IMR-90 (cell line): Measurements from ENCODE around the gene OLFM3. TPM values are rescaled to one million over a fixed set of nuclear protein-coding genes. Genes with fewer than 3 reads are reported as not detected.

Experiments used
- ATAC-seq: fragments of 200-7000 bp; cut with Tn5 transposase; 2 replicates; pipeline ENCODE4 v1.9.1; 2020; ENCODE audit warnings: low read depth, mild to moderate bottlenecking, moderate library complexity
- BruUV-seq: library from RNA; stranded (reverse); fragments of 400-500 nt; replicated peaks from 2 replicates; lab custom pipeline; 2021; lab: Mats Ljungman, UMichigan
- CTCF ChIA-PET: fragments of 300-600 bp; formaldehyde crosslinking; extraction: SDS; loops from one replicate; lab custom pipeline; 2021; ENCODE audit warnings: antibody characterized with exemption; lab: Yijun Ruan, JAX
- POLR2A ChIA-PET: fragments of 300-600 bp; sonication (Branson Sonifier 250); formaldehyde crosslinking; loops from one replicate; lab custom pipeline; 2022; ENCODE audit warnings: antibody characterized with exemption; ENCODE audit not compliant: unreplicated experiment; lab: Charles Lee
- DNase-seq: peaks from one replicate; pipeline ENCODE4 v3.0.0; 2013
- H2AFZ ChIP-seq: replicated peaks from 2 replicates; pipeline ENCODE3; 2013; ENCODE audit warnings: low read length, mild to moderate bottlenecking; ENCODE audit not compliant: poor library complexity
- H2AK5ac ChIP-seq: 2 replicates; pipeline ENCODE4 v1.6.1; 2013; ENCODE audit warnings: low read depth, low read length, inconsistent platforms
- H2AK9ac ChIP-seq: replicated peaks from 2 replicates; pipeline ENCODE3; 2013; ENCODE audit warnings: mild to moderate bottlenecking, low read depth, low read length, moderate library complexity; ENCODE audit not compliant: poor library complexity
- H2BK120ac ChIP-seq: 2 replicates; pipeline ENCODE4 v1.6.1; 2013; ENCODE audit warnings: low read depth, low read length, inconsistent platforms
- H2BK15ac ChIP-seq: 3 replicates; pipeline ENCODE4 v1.6.1; 2013; ENCODE audit warnings: low read depth, low read length, inconsistent platforms
- H2BK20ac ChIP-seq: 2 replicates; pipeline ENCODE4 v1.6.1; 2013; ENCODE audit warnings: low read depth, mild to moderate bottlenecking, inconsistent platforms, low read length, moderate library complexity
- H2BK5ac ChIP-seq: 2 replicates; pipeline ENCODE4 v1.6.1; 2013; ENCODE audit warnings: mild to moderate bottlenecking, low read depth, low read length, inconsistent platforms; ENCODE audit not compliant: poor library complexity, severe bottlenecking
- H3K14ac ChIP-seq: replicated peaks from 2 replicates; pipeline ENCODE4 v1.6.1; 2013; ENCODE audit warnings: low read depth, low read length, inconsistent platforms
- H3K18ac ChIP-seq: 2 replicates; pipeline ENCODE4 v1.6.1; 2013; ENCODE audit warnings: low read depth, low read length, control low read depth
- H3K23ac ChIP-seq: 2 replicates; pipeline ENCODE4 v1.6.1; 2013; ENCODE audit warnings: low read depth, low read length, inconsistent platforms
- H3K27ac ChIP-seq: 2 replicates; pipeline ENCODE4 v1.5.1; 2013; ENCODE audit warnings: mild to moderate bottlenecking, control low read depth, low read length; ENCODE audit not compliant: insufficient read depth
- H3K27me3 ChIP-seq: 2 replicates; pipeline ENCODE4 v1.6.1; 2013; ENCODE audit warnings: low read length; ENCODE audit not compliant: control insufficient read depth, insufficient read depth
- H3K36me3 ChIP-seq: 2 replicates; pipeline ENCODE4 v1.6.1; 2013; ENCODE audit warnings: low read length, mixed read lengths; ENCODE audit not compliant: control insufficient read depth, insufficient read depth
- H3K4ac ChIP-seq: 2 replicates; pipeline ENCODE4 v1.6.1; 2013; ENCODE audit warnings: low read depth, low read length, inconsistent platforms
- H3K4me1 ChIP-seq: 2 replicates; pipeline ENCODE4 v1.6.1; 2013; ENCODE audit warnings: low read length, mixed read lengths; ENCODE audit not compliant: control insufficient read depth, insufficient read depth
- H3K4me2 ChIP-seq: 2 replicates; pipeline ENCODE4 v1.6.1; 2013; ENCODE audit warnings: low read depth, mild to moderate bottlenecking, control low read depth, low read length, moderate library complexity
- H3K4me3 ChIP-seq: 2 replicates; pipeline ENCODE4 v1.5.1; 2013; ENCODE audit warnings: low read depth, mild to moderate bottlenecking, control low read depth, low read length, moderate library complexity; ENCODE audit not compliant: insufficient read depth
- H3K56ac ChIP-seq: 2 replicates; pipeline ENCODE4 v1.6.1; 2013; ENCODE audit warnings: low read length, inconsistent platforms; ENCODE audit not compliant: insufficient read depth; ENCODE audit errors: extremely low read depth
- H3K79me1 ChIP-seq, 2 experiments: 2 replicates each; pipeline ENCODE4 v1.6.1; 2013; ENCODE audit warnings: low read length in 2 of 2, inconsistent platforms in 1 of 2, low read depth in 1 of 2
- H3K9ac ChIP-seq: 2 replicates; pipeline ENCODE4 v1.6.1; 2013; ENCODE audit warnings: low read depth, low read length, control low read depth
- H3K9me1 ChIP-seq: 2 replicates; pipeline ENCODE4 v1.6.1; 2013; ENCODE audit warnings: low read length, inconsistent platforms; ENCODE audit not compliant: insufficient read depth
- H3K9me3 ChIP-seq: 2 replicates; pipeline ENCODE4 v1.6.1; 2013; ENCODE audit warnings: low read length; ENCODE audit not compliant: control insufficient read depth, insufficient read depth
- H4K20me1 ChIP-seq: 2 replicates; pipeline ENCODE4 v1.6.1; 2013; ENCODE audit warnings: low read length, inconsistent platforms; ENCODE audit not compliant: insufficient read depth
- H4K5ac ChIP-seq: 2 replicates; pipeline ENCODE4 v1.6.1; 2013; ENCODE audit warnings: mild to moderate bottlenecking, low read depth, low read length, control low read depth
- H4K8ac ChIP-seq, 2 experiments: 2 replicates each; pipeline ENCODE4 v1.6.1; 2013; ENCODE audit warnings: low read depth in 2 of 2, low read length in 2 of 2, control low read depth in 1 of 2, inconsistent platforms in 1 of 2
- H4K91ac ChIP-seq: 2 replicates; pipeline ENCODE4 v1.6.1; 2013; ENCODE audit warnings: low read depth, low read length, inconsistent platforms; ENCODE audit not compliant: insufficient read depth
- BHLHE40 ChIP-seq: fragments of 150-350 bp; IDR thresholded peaks from 2 replicates; pipeline ENCODE4 v1.6.1; 2016; ENCODE audit warnings: mild to moderate bottlenecking, low read depth, low read length
- CEBPB ChIP-seq: IDR thresholded peaks from 2 replicates; pipeline ENCODE4 v1.6.1; 2012; ENCODE audit warnings: low read depth, low read length, improper control_type of control experiment
- CHD1 ChIP-seq: IDR thresholded peaks from 2 replicates; pipeline ENCODE4 v1.6.1; 2012; ENCODE audit warnings: low read depth, low read length, improper control_type of control experiment
- CTCF ChIP-seq: conservative IDR thresholded peaks from 2 replicates; pipeline ENCODE4 v1.5.1; 2012; ENCODE audit warnings: mild to moderate bottlenecking, low read depth, low read length, improper control_type of control experiment
- FOS ChIP-seq: fragments of 150-350 bp; IDR thresholded peaks from 2 replicates; pipeline ENCODE4 v1.6.1; 2016; ENCODE audit warnings: low read depth, low read length
- MAFK ChIP-seq: IDR thresholded peaks from 2 replicates; pipeline ENCODE4 v1.6.1; 2012; ENCODE audit warnings: low read depth, low read length, improper control_type of control experiment
- MAZ ChIP-seq: IDR thresholded peaks from 2 replicates; pipeline ENCODE4 v1.6.1; 2012; ENCODE audit warnings: low read depth, mild to moderate bottlenecking, low read length, improper control_type of control experiment, moderate library complexity, borderline replicate concordance
- MXI1 ChIP-seq: IDR thresholded peaks from 2 replicates; pipeline ENCODE4 v1.6.1; 2012; ENCODE audit warnings: low read depth, mild to moderate bottlenecking, low read length, moderate library complexity, borderline replicate concordance
- NFE2L2 ChIP-seq: fragments of 150-350 bp; IDR thresholded peaks from 2 replicates; pipeline ENCODE4 v1.6.1; 2016; ENCODE audit warnings: low read depth, mild to moderate bottlenecking, low read length
- POLR2A ChIP-seq: IDR thresholded peaks from 2 replicates; pipeline ENCODE4 v1.6.1; 2012; ENCODE audit warnings: mild to moderate bottlenecking, low read depth, low read length
- RAD21 ChIP-seq: IDR thresholded peaks from 2 replicates; pipeline ENCODE4 v1.6.1; 2012; ENCODE audit warnings: low read length, improper control_type of control experiment
- RCOR1 ChIP-seq: IDR thresholded peaks from 2 replicates; pipeline ENCODE4 v1.6.1; 2012; ENCODE audit warnings: mild to moderate bottlenecking, low read length, improper control_type of control experiment; ENCODE audit not compliant: insufficient replicate concordance
- RFX5 ChIP-seq: IDR thresholded peaks from 2 replicates; pipeline ENCODE4 v1.8.0; 2012; ENCODE audit warnings: low read depth, mild to moderate bottlenecking, low read length, moderate library complexity
- SMC3 ChIP-seq: fragments of 150-350 bp; IDR thresholded peaks from 2 replicates; pipeline ENCODE4 v1.6.1; 2016; ENCODE audit warnings: low read depth, mild to moderate bottlenecking, antibody characterized with exemption, low read length, moderate library complexity
- USF2 ChIP-seq: fragments of 150-350 bp; IDR thresholded peaks from 2 replicates; pipeline ENCODE4 v1.6.1; 2017; ENCODE audit warnings: mild to moderate bottlenecking, antibody characterized with exemption, low read length, low read depth
- WGBS, 2 experiments: methylation state at CpG; one replicate each; pipeline versions ENCODE4 v1.1.5 to v1.1.7; 2013; ENCODE audit warnings: missing lambda C conversion rate in 2 of 2; ENCODE audit not compliant: insufficient read length in 1 of 2; ENCODE audit errors: extremely low coverage in 2 of 2; 5-methylcytosine and 5-hydroxymethylcytosine counted together
- dilution Hi-C: fragments of 300-500 bp; cut with HindIII; formaldehyde crosslinking; loops from one replicate; pipeline ENCODE4 v1.14.3; 2018; ENCODE audit warnings: low sequenced_read_pairs; ENCODE audit not compliant: unreplicated experiment
- in situ Hi-C: fragments of 300-500 bp; cut with MboI; formaldehyde crosslinking; loops from 3 replicates; pipeline ENCODE4 v1.14.3; 2019; ENCODE audit warnings: low sequenced_read_pairs, inconsistent platforms, mixed read lengths
- intact Hi-C: fragments of 100-400 bp; cut with micrococcal nuclease; formaldehyde crosslinking; loops from 2 replicates; pipeline ENCODE4 v1.10.0; 2022
- polyA plus RNA-seq, 3 experiments: library from polyadenylated mRNA; depleted of rRNA; stranded (reverse); fragments of >200 nt; gene quantifications; 2 replicates each; pipeline ENCODE4 v1.2.3, GENCODE V29; 2012; ENCODE audit warnings: low replicate concordance in 1 of 3
- total RNA-seq: library from RNA; depleted of rRNA; stranded (reverse); fragments of >200 nt; gene quantifications from 2 replicates; pipeline ENCODE4 v1.2.3, GENCODE V29; 2012
- TF ChIP-seq, protein P1 (sequence below): fragments of 150-350 bp; IDR thresholded peaks from 2 replicates; pipeline ENCODE4 v1.6.1; 2016; ENCODE audit warnings: low read depth, mild to moderate bottlenecking, low read length, moderate library complexity, borderline replicate concordance

Gene OLFM3
- total and polyA plus RNA-seq, 2 of the 4 experiments (the other 2 are of a cell fraction): not detected

GRCh38 chr1:101781201-101781831 lies 215.4 kb downstream of the OLFM3 start:
- no peak overlapping the region for H3K23ac ChIP-seq
- H3K18ac ChIP-seq: no peak overlapping the region
- no peak overlapping the region for H3K4ac ChIP-seq
- no peak overlapping the region for H2AK5ac ChIP-seq
- intact Hi-C loops: no loop called here
- H3K4me3 ChIP-seq: no peak overlapping the region
- no peak overlapping the region for H2BK120ac ChIP-seq
- in situ Hi-C loops: no loop called here
- no peak overlapping the region for H4K5ac ChIP-seq
- H2AFZ ChIP-seq: no peak overlapping the region
- H4K20me1 ChIP-seq: no peaks in the 10 kb centered on the region
- no peak overlapping the region for H3K9ac ChIP-seq
- no peak overlapping the region for H3K4me2 ChIP-seq
- BruUV-seq: no TSS peak
- H3K36me3 ChIP-seq: no peaks in the 10 kb centered on the region
- no peak overlapping the region for H4K91ac ChIP-seq
- H3K4me1 ChIP-seq: no peaks in the 10 kb centered on the region
- WGBS, 2 experiments: 40% methylated on average over 1 of the region's 3 CpGs; no CpG with 5 or more reads in 1 of the 2 experiments
- no peak overlapping the region for H2AK9ac ChIP-seq
- H4K8ac ChIP-seq: no peak overlapping the region
- H3K27ac ChIP-seq: no peak overlapping the region
- H3K14ac ChIP-seq: no peak overlapping the region
- no peaks in the 10 kb centered on the region for H3K27me3 ChIP-seq
- H3K56ac ChIP-seq: no peak overlapping the region
- no peaks in the 10 kb centered on the region for H3K9me3 ChIP-seq
- H2BK5ac ChIP-seq: no peak overlapping the region
- no peak overlapping the region for H2BK20ac ChIP-seq
- POLR2A ChIA-PET: no interaction called here
- no peak for TF ChIP-seq SMC3
- TF ChIP-seq MAZ: no peak
- no peak for TF ChIP-seq FOS
- TF ChIP-seq CEBPB: no peak
- no peak for TF ChIP-seq CTCF
- no peak for TF ChIP-seq RFX5
- no peak for TF ChIP-seq MXI1
- TF ChIP-seq MAFK: no peak
- TF ChIP-seq CHD1: no peak
- TF ChIP-seq NFE2L2: no peak
- no peak for TF ChIP-seq RCOR1
- no peak for TF ChIP-seq BHLHE40
- TF ChIP-seq, protein P1, sequence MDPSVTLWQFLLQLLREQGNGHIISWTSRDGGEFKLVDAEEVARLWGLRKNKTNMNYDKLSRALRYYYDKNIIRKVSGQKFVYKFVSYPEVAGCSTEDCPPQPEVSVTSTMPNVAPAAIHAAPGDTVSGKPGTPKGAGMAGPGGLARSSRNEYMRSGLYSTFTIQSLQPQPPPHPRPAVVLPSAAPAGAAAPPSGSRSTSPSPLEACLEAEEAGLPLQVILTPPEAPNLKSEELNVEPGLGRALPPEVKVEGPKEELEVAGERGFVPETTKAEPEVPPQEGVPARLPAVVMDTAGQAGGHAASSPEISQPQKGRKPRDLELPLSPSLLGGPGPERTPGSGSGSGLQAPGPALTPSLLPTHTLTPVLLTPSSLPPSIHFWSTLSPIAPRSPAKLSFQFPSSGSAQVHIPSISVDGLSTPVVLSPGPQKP: no peak
- no peak for TF ChIP-seq RAD21
- TF ChIP-seq POLR2A: no peak
- TF ChIP-seq USF2: no peak
- no peaks in the 10 kb centered on the region for H3K9me1 ChIP-seq
- no peaks in the 10 kb centered on the region for H3K79me1 ChIP-seq
- dilution Hi-C loops: no loop called here
- H2BK15ac ChIP-seq: no peak overlapping the region
- CTCF ChIA-PET: no interaction called here
- DNase-seq (no peak), ATAC-seq (no peak)
